Aorta (tissue), 5 donors: ENCODE data around the gene KLHL29. TPM values are rescaled to one million over a fixed set of nuclear protein-coding genes. Genes with fewer than 3 reads are reported as not detected.

Source experiments
- ATAC-seq: fragments of 200-7000 bp; cut with Tn5 transposase; one replicate; pipeline ENCODE4 v1.9.1; 2022; ENCODE audit warnings: moderate library complexity; ENCODE audit not compliant: low FRiP score
- DNase-seq, 2 donors: peaks; one replicate each; pipeline ENCODE4 v3.0.0-alpha.2; 2020
- H3K27ac ChIP-seq, 2 donors: one replicate each; pipeline ENCODE4 v1.5.1; 2013; ENCODE audit warnings: low read length in 2 of 2, mild to moderate bottlenecking in 2 of 2, moderate library complexity in 2 of 2, control low read depth in 1 of 2, inconsistent platforms in 1 of 2, low read depth in 1 of 2
- H3K27me3 ChIP-seq, 2 donors: one replicate each; pipeline ENCODE4 v1.6.1; 2013; ENCODE audit warnings: control low read depth in 1 of 2, low read length in 1 of 2, mild to moderate bottlenecking in 1 of 2, moderate library complexity in 1 of 2; ENCODE audit not compliant: insufficient read depth in 2 of 2, control insufficient read depth in 1 of 2
- H3K36me3 ChIP-seq, 2 donors: one replicate each; pipeline ENCODE4 v1.6.1; 2013; ENCODE audit warnings: control low read depth in 1 of 2, low read length in 1 of 2, mild to moderate bottlenecking in 1 of 2; ENCODE audit not compliant: insufficient read depth in 2 of 2, control insufficient read depth in 1 of 2
- H3K4me1 ChIP-seq, 2 donors: one replicate each; pipeline ENCODE4 v1.6.1; 2013; ENCODE audit warnings: low read length in 2 of 2, control low read depth in 1 of 2, mild to moderate bottlenecking in 1 of 2, moderate library complexity in 1 of 2; ENCODE audit not compliant: insufficient read depth in 2 of 2, control insufficient read depth in 1 of 2
- H3K4me3 ChIP-seq, 2 donors: one replicate each; pipeline ENCODE4 v1.5.1; 2013; ENCODE audit warnings: low read length in 2 of 2, control low read depth in 1 of 2, mild to moderate bottlenecking in 1 of 2
- H3K9me3 ChIP-seq: one replicate; pipeline ENCODE4 v1.6.1; 2013; ENCODE audit warnings: mild to moderate bottlenecking, low read length; ENCODE audit not compliant: control insufficient read depth
- WGBS, 2 donors: extraction: QIAGEN DNeasy Blood & Tissue Kit; methylation state at CpG; one replicate each; pipeline ENCODE4 v1.1.7; 2013; 5-methylcytosine and 5-hydroxymethylcytosine counted together
- intact Hi-C, 2 donors: fragments of 100-400 bp; cut with DNase I; formaldehyde crosslinking; loops; one replicate each; pipeline versions ENCODE4 v1.14.2 to v1.15.0; 2022
- polyA plus RNA-seq, 2 donors: library from polyadenylated mRNA; stranded (reverse); fragments of 200-250 nt; gene quantifications; one replicate each; pipeline ENCODE4 v1.2.3, GENCODE V29; 2013
- total RNA-seq, 2 donors: library from RNA; stranded (reverse); fragmentation: NEBNext Ultra II Directional; extraction: Animal tissue kit (Norgen Biotek cat#: 25700); gene quantifications; one replicate each; pipeline ENCODE4 v1.2.1, GENCODE V29; 2021
- donor health status: healthy with polysubstance abuse.
- donor health status: Bipolar disorder and iron deficiency.
- donor health status: DM: no; HTN: no; CAD: no.
- donor health status: DM: no; HTN: no; CAD: no.
- donor health status: DM: yes; HTN: yes; CAD: no.

KLHL29 gene
- total and polyA plus RNA-seq, 4 donors: 0.75 to 13.4 (median 8.1) TPM

DNA sequence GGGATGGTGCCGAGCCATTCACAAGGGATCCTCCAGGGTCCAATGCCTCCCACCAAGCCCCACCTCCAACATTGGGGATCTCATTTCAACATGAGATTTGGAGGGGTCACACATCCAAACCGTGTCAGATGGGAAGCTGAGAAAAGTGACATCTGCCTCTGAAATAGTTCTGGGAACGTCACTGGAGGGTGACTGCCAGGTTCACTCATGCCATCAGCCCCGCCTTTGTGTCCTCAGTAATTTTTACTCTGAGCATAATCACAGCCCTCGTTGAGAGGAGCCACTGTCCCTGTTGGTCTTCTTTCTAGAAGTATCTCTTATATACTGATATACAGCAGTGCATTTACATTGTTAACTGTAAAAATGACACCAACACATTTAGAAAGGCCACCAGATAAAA lies 67.4 kb downstream of the KLHL29 start:
- Histone ChIP-seq H3K27me3 (no peaks in the 10 kb centered on the region), H3K4me3 (no peak overlapping the region), H3K4me1 (no peaks in the 10 kb centered on the region), H3K27ac (no peak overlapping the region), H3K36me3 (no peaks in the 10 kb centered on the region), H3K9me3 (no peaks in the 10 kb centered on the region)
- DNase-seq: no peak
- ATAC-seq: no peak
- intact Hi-C loops: no loop called here
- WGBS, 2 donors: 80 to 83% methylated on average over 5 of the region's 5 CpGs

DNA sequence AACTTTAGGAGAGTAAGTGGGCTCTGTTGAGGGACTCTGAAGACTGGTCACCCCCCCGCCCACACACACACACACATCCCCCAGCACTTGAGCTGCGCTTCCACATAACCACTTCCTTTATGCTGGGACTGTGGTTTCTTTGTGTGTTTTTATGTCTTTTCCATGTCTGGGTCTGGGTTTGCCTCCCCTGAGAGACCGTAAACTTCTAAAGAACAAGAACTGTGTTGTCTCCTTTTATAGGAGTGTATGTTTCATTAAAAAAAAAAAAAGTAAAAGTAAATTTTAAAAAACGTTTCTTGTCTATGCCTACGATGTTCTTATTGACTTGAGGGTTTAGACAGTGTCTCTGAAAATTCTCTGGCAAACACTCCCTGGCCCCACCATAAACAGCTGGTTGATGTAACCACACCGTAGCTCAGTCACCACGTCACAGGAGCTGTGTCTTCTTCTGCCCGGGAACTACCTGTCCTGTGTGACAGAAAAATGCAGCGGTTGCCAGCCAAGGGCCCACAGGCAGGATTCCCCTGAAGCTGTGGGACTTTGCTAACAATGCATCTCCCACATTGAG lies 68.0 kb downstream of the KLHL29 start:
- no peaks in the 10 kb centered on the region for H3K9me3 ChIP-seq
- no peaks in the 10 kb centered on the region for H3K4me1 ChIP-seq
- no peaks in the 10 kb centered on the region for H3K36me3 ChIP-seq
- DNase-seq (no peak), ATAC-seq (no peak)
- no peak overlapping the region for H3K27ac ChIP-seq
- intact Hi-C loops: no loop called here
- no peak overlapping the region for H3K4me3 ChIP-seq
- 82 to 85% methylated on average over 9 of the region's 9 CpGs for WGBS, 2 donors
- no peaks in the 10 kb centered on the region for H3K27me3 ChIP-seq

DNA sequence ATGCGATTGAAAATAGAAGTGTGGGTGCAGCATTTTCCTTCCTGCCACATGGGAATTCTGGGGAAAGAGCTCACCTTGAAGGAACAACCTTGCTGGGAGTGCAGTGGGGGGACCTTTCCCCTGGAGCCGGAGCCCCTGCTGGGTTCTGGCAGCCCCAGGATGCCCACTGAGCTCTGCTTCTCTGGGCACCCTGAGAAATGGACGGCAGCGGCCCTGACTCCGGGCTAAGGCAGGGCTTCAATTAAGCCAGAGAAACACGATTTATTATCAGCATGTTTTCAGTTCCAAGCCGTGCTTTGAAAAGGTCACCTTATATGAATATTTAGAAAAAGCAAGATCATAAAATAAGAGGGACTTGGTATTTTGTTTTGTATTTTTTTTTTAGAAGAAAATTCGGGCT lies 68.5 kb downstream of the KLHL29 start:
- DNase-seq (no peak), ATAC-seq (no peak)
- intact Hi-C loops: no loop called here
- Histone ChIP-seq H3K27ac (no peak overlapping the region), H3K9me3 (no peaks in the 10 kb centered on the region), H3K4me1 (no peaks in the 10 kb centered on the region), H3K36me3 (no peaks in the 10 kb centered on the region), H3K4me3 (no peak overlapping the region), H3K27me3 (no peaks in the 10 kb centered on the region)
- whole genome bisulfite sequencing, 2 donors: 71 to 80% methylated on average over 8 of the region's 8 CpGs

- intact Hi-C loops: no loop called here
- WGBS, 2 donors: 89 to 96% methylated on average over 10 of the region's 10 CpGs
- ATAC-seq (no peak), DNase-seq (no peak)
- Histone ChIP-seq H3K27me3 (no peaks in the 10 kb centered on the region), H3K4me1 (no peaks in the 10 kb centered on the region), H3K4me3 (no peak overlapping the region), H3K27ac (no peak overlapping the region), H3K36me3 (no peaks in the 10 kb centered on the region), H3K9me3 (no peaks in the 10 kb centered on the region)
Measured at GRCh38 chr2:23453836-23454460, 69.0 kb downstream of the KLHL29 start.

- intact Hi-C loops: no loop called here
- Histone ChIP-seq H3K4me3 (no peak overlapping the region), H3K9me3 (no peaks in the 10 kb centered on the region), H3K27ac (no peak overlapping the region), H3K4me1 (no peaks in the 10 kb centered on the region), H3K36me3 (no peaks in the 10 kb centered on the region), H3K27me3 (no peaks in the 10 kb centered on the region)
- ATAC-seq (no peak), DNase-seq (no peak)
- 77 to 83% methylated on average over 11 of the region's 11 CpGs for WGBS, 2 donors
Measured at GRCh38 chr2:23454501-23455120, 69.6 kb downstream of the KLHL29 start.

GRCh38 chr2:23456396-23456795 lies 71.4 kb downstream of the KLHL29 start:
- Histone ChIP-seq H3K9me3 (no peaks in the 10 kb centered on the region), H3K27me3 (no peaks in the 10 kb centered on the region), H3K27ac (no peak overlapping the region), H3K36me3 (no peaks in the 10 kb centered on the region), H3K4me1 (no peaks in the 10 kb centered on the region), H3K4me3 (no peak overlapping the region)
- DNase-seq (no peak), ATAC-seq (no peak)
- 96 to 97% methylated on average over 17 of the region's 17 CpGs for WGBS, 2 donors
- intact Hi-C loops: no loop called here

- Histone ChIP-seq H3K9me3 (no peaks in the 10 kb centered on the region), H3K36me3 (no peaks in the 10 kb centered on the region), H3K27ac (no peak overlapping the region), H3K4me3 (no peak overlapping the region), H3K27me3 (no peaks in the 10 kb centered on the region), H3K4me1 (no peaks in the 10 kb centered on the region)
- ATAC-seq (peak; percentile 39), DNase-seq (no peak)
- intact Hi-C loops: no loop called here
- WGBS, 2 donors: 94 to 95% methylated on average over 20 of the region's 20 CpGs
Measured at GRCh38 chr2:23456881-23457760, 72.1 kb downstream of the KLHL29 start.

GRCh38 chr2:23457990-23458682 lies 73.2 kb downstream of the KLHL29 start:
- H3K36me3 ChIP-seq: no peaks in the 10 kb centered on the region
- 94% methylated on average over 13 of the region's 13 CpGs for WGBS, 2 donors
- no peaks in the 10 kb centered on the region for H3K4me1 ChIP-seq
- H3K27ac ChIP-seq: no peak overlapping the region
- intact Hi-C loops: no loop called here
- ATAC-seq (no peak), DNase-seq (no peak)
- H3K9me3 ChIP-seq: no peaks in the 10 kb centered on the region
- no peak overlapping the region for H3K4me3 ChIP-seq
- H3K27me3 ChIP-seq: no peaks in the 10 kb centered on the region
